Chondrocyte (in vitro differentiated cells): ENCODE data around the gene TADA2B. TPM values are rescaled to one million over a fixed set of nuclear protein-coding genes. Genes with fewer than 3 reads are reported as not detected.
A peak's percentile ranks its signal among the peaks of the same experiment; 100 is the strongest.

Experiments
- DNase-seq: peaks from one replicate; pipeline ENCODE4 v3.0.0; 2021; ENCODE audit warnings: mixed read lengths, low spot score
- H3K27ac Mint-ChIP-seq: one replicate; pipeline ENCODE4 v1.8.0; 2021; ENCODE audit warnings: mild to moderate bottlenecking, moderate library complexity, mixed read lengths; ENCODE audit not compliant: unreplicated experiment
- H3K27me3 Mint-ChIP-seq: 2 replicates; pipeline ENCODE4 v1.8.0; 2021; ENCODE audit warnings: low read depth, mixed read lengths
- H3K36me3 Mint-ChIP-seq: 2 replicates; pipeline ENCODE4 v1.8.0; 2021; ENCODE audit warnings: low read depth, mixed read lengths
- H3K4me1 Mint-ChIP-seq: 2 replicates; pipeline ENCODE4 v1.8.0; 2021; ENCODE audit warnings: low read depth, mild to moderate bottlenecking, mixed read lengths
- H3K4me3 Mint-ChIP-seq: one replicate; pipeline ENCODE4 v1.8.0; 2021; ENCODE audit warnings: mild to moderate bottlenecking, moderate library complexity, mixed read lengths; ENCODE audit not compliant: unreplicated experiment
- H3K9me3 Mint-ChIP-seq: 2 replicates; pipeline ENCODE4 v1.8.0; 2021; ENCODE audit warnings: low read depth, mixed read lengths
- CTCF ChIP-seq: fragments of 200-600 bp; sonication (generic); IDR thresholded peaks from 2 replicates; pipeline ENCODE4 v1.5.0; 2021; ENCODE audit warnings: antibody characterized with exemption, mild to moderate bottlenecking, moderate library complexity
- total RNA-seq: library from RNA; stranded (reverse); gene quantifications from 3 replicates; pipeline ENCODE4 v1.2.1, GENCODE V29; 2021

Gene TADA2B
- total RNA-seq, 1 donor from 2014 or later, result 18.5 TPM

DNA sequence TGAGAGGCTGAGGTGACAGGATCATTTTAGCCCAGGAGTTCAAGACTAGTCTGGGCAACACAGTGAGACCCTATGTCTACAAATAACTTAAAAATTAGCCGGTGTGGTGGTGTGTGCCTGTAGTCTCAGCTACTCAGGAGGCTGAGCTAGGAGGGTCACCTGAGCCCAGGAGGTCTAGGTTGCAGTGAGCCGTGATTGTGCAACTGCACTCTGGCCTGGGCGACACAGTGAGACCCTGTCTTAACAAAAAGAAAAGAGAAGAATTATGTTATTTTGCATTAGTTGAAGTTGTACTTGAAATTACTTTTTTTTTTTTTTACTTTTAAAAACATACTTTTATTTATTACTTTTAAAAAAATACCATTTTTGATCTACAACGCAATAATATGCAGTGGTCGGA is 21.8 kb upstream of the TADA2B start:
- Mint-ChIP-seq H3K36me3 (peaks cover 6% of the 10 kb centered on the region), H3K4me3 (no peak overlapping the region), H3K4me1 (peaks cover 28% of the 10 kb centered on the region), H3K27ac (peak overlapping the region; percentile 98), H3K9me3 (no peaks in the 10 kb centered on the region), H3K27me3 (no peaks in the 10 kb centered on the region)
- no peak for TF ChIP-seq CTCF
- no peak for DNase-seq

GRCh38 chr4:7021930-7022664 is 21.1 kb upstream of the TADA2B start:
- H3K4me3 Mint-ChIP-seq, result no peak overlapping the region
- peak; percentile 47 for DNase-seq
- no peaks in the 10 kb centered on the region for H3K9me3 Mint-ChIP-seq
- no peaks in the 10 kb centered on the region for H3K27me3 Mint-ChIP-seq
- no peak for TF ChIP-seq CTCF
- H3K27ac Mint-ChIP-seq, result peak overlapping the region; percentile 98
- peaks cover 6% of the 10 kb centered on the region for H3K36me3 Mint-ChIP-seq
- H3K4me1 Mint-ChIP-seq, result peaks cover 28% of the 10 kb centered on the region

DNA sequence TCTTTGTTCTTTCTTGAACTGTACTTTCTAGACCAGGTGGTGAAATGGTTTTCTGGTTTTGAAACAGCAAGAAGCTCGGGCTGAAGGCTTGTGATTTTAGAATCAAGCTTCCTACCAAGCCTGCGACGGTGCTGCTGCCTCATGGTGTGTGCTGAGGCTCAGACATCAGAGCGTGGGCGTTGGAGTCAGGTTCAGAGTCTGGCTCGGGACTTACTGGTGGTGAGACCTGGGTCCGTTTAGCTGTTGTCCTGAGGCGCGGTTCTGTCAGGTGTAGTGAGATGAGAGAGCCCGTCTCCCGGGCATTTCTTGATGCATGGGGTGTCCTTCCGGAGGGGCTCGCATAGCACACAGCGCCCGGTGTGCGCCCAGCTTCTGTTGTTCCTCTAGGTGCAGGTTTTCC is 19.7 kb upstream of the TADA2B start:
- no peak for TF ChIP-seq CTCF
- no peak overlapping the region for H3K4me3 Mint-ChIP-seq
- H3K9me3 Mint-ChIP-seq, result no peaks in the 10 kb centered on the region
- H3K36me3 Mint-ChIP-seq, result peaks cover 10% of the 10 kb centered on the region
- no peaks in the 10 kb centered on the region for H3K27me3 Mint-ChIP-seq
- DNase-seq, result no peak
- H3K4me1 Mint-ChIP-seq, result peaks cover 28% of the 10 kb centered on the region
- H3K27ac Mint-ChIP-seq, result peak overlapping the region; percentile 23

DNA sequence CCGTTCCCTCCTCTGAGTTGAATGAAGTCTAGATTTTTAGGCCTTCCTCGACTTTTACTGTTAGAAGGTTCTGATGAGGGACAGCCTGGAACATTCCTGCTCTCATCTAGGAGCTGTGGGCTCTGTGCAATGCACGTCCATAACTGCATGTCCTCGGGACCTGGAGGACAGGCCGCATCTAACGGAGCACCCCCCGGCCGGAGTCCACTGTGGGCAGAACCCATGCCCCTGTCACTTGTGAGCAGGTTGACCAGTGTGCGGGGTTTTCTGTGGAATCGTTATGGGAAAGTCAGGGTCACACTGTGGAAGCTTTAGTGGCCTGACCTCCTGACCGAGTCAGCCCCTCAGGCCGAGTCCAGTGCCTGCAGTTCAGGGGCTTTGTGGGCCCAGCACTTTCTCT is 19.3 kb upstream of the TADA2B start:
- H3K4me3 Mint-ChIP-seq, result no peak overlapping the region
- no peak for DNase-seq
- no peaks in the 10 kb centered on the region for H3K27me3 Mint-ChIP-seq
- H3K27ac Mint-ChIP-seq, result no peak overlapping the region
- H3K4me1 Mint-ChIP-seq, result peaks cover 28% of the 10 kb centered on the region
- no peak for TF ChIP-seq CTCF
- H3K9me3 Mint-ChIP-seq, result no peaks in the 10 kb centered on the region
- peaks cover 10% of the 10 kb centered on the region for H3K36me3 Mint-ChIP-seq

DNA sequence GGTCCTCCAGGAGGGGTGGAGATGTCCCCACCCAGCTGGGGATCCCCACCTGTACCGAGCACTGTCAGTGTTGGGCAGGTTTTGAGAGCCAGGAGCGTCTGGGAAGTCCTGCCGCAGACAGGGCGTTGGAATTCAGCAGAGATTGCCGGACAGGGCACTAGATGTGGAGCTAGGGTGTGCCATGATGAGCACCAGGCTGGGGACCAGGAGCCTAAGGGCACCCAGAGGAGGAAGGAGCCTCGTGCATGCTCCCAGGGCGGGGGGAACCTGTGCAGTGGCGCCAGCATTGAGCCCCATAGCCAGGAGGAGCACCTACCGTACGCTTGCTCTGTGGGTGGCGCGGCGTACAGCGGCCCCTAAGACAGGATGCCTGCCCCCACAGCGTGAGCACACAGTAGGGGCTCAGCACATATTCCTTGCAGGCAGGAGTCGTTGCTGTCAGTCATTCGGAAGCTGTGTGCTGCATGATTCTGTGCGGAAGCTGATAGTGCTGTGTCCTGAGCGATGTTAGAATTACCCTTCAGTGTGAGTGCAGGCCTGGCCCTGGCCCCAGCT is 18.8 kb upstream of the TADA2B start:
- DNase-seq, result no peak
- H3K4me3 Mint-ChIP-seq, result no peak overlapping the region
- H3K27ac Mint-ChIP-seq, result no peak overlapping the region
- peaks cover 28% of the 10 kb centered on the region for H3K4me1 Mint-ChIP-seq
- TF ChIP-seq CTCF, result no peak
- H3K27me3 Mint-ChIP-seq, result no peaks in the 10 kb centered on the region
- peaks cover 11% of the 10 kb centered on the region for H3K36me3 Mint-ChIP-seq
- H3K9me3 Mint-ChIP-seq, result no peaks in the 10 kb centered on the region
